K562 treated with DMSO at 1 percent for 4 hours (cell line): Measurements from ENCODE around the gene ANKRD24. TPM values are rescaled to one million over a fixed set of nuclear protein-coding genes. Genes with fewer than 3 reads are reported as not detected.

Experiments
- total RNA-seq: library from RNA; unstranded; fragments of 300-600 nt; gene quantifications from 2 replicates; pipeline ENCODE4 v1.2.3, GENCODE V29; 2022; ENCODE audit not compliant: insufficient read depth

Gene ANKRD24
- 0.24 and 0.30 TPM in 2 replicates for total RNA-seq

DNA sequence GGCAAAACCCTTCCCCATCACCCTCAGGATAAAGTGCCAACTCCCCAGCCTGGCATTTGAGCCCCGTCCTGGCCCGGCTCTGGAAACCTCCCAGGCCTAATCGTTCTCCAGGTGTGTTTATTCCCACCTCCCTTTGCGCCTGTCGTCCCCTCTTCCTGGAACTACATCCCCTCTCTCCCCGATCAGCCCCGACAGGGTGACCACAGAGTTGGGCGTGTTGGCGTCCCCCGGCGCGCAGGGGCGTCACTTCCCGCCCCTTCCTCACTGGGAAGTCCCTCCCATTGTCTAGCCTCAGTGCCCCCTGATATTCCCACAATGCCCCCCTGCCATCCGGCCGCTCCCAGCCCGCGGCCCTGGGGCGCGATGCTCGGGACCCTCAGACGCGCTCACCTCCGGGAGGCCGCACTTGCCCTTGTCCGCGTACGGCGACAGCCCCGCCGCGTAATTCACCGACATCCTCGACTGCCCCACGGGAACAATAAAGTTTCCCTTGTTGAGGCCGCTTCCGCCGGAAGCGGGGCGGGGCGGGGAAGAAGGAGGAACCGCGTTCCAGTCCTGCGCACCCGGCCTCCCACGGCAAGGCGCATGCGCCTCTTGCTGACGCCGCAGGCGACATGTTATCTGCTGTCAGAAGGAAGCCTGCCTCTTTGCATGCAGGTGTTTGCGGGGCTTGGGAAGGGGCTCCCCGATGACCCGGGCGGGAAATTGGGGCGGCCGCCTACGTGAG, at the start of gene ANKRD24, which contains the start of gene SIRT6:
Gene ANKRD24, plus strand, starts transcription at position 606 of the 727 bp plus-strand sequence. CDS start 3,737 bp downstream, outside the sequence.
Gene SIRT6, minus strand, starts transcription at position 480 of the 727 bp plus-strand sequence. Its CDS starts 24 bp downstream, at position 456.

DNA sequence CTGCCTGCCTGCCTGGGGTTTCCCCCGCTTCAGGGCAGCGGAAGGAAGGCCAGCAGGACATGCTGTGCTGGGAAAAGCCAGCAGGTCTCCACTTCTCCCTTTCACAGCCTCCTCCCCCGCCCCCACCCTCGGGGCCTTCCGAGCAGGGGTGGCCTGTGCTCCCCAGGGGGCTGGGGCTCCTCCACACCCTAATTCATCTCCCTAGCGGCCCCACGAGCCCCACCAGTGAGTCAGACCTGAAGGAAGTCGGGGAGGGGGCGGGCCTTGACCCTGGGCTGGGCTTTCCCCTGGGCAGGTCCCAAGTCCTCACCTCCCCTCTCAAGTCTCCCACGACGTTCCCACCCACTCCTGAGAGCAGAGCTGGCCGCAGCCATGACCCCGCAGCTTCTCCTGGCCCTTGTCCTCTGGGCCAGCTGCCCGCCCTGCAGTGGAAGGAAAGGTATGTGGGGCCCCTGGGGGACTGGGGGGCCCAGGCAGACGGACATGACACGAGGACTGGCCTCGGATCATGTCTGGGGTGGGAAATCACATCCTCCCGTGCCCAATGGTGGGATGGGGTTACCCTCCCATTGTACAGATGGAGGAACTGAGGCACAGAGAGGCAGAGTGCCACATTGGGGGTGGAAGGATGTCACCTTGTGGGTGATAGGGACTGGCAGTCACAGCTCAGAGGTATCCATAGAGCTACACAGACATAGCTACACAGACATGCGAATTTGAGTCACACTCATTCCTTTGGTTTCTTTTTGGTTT, 46.9 kb downstream of the ANKRD24 start, which contains the start of gene EBI3:
Gene EBI3, plus strand, starts transcription at position 345 of the 753 bp plus-strand sequence. Its CDS starts 28 bp downstream, at position 373.

DNA sequence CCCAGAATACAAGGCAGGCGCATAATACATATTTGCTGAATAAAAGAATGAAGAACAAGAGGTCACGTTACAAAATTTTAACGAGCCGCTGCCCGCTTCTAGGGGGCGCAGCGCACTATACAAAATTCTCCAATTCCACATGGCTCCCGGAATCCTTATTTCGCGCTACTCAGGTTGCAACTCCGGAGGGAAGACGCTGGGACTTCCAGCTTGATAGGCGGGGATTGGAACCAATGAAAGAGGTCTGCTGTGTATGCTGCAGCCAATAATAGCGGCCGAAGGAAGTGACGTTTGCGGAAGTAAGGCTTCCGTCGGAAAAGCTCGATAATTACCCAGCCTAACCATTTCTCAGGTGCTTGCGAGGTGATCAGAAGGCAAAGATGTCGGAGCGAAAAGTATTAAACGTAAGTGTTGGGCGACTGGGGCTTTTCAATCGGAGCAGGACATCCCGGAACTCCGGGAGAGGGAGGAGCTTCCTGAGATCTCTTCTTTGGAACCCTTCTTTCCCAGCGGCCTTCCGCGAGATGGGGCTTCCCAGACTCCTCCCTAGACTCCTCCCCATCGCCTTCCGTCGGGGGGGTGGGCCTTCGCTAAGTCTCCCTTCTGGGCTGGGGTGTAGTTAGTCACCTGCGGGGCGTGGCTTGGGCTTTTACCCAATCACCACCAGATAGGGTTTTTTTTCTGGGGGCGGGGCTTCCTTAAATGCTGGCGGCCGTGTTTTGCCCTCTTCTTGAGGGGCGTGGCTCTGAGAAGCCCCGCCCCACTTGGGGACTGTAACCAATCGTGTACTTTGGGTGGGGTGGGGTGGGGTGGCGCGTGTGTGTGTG, 64.5 kb downstream of the ANKRD24 start, which contains the start of gene YJU2:
Gene YJU2, plus strand, starts transcription at position 314 of the 827 bp plus-strand sequence. Its CDS starts 67 bp downstream, at position 381.

Other genes starting within 250 kb of the ANKRD24 start
- gene NMRK2, start 249.6 kb upstream of the ANKRD24 start, total RNA-seq: not detected in 2 replicates
- gene DAPK3, start 211.6 kb upstream of the ANKRD24 start, total RNA-seq: 76.1 and 81.5 TPM in 2 replicates
- gene EEF2, start 197.2 kb upstream of the ANKRD24 start, total RNA-seq: 4,944 and 4,992 TPM in 2 replicates
- gene PIAS4, start 175.0 kb upstream of the ANKRD24 start, total RNA-seq: 26.0 and 30.6 TPM in 2 replicates
- 20.1 and 27.7 TPM in 2 replicates for gene ZBTB7A, start 115.8 kb upstream of the ANKRD24 start, total RNA-seq
- 283 and 292 TPM in 2 replicates for gene MAP2K2, start 58.6 kb upstream of the ANKRD24 start, total RNA-seq
- not detected in 2 replicates for gene CREB3L3, start 29.1 kb upstream of the ANKRD24 start, total RNA-seq
- 30.7 and 40.3 TPM in 2 replicates for gene SIRT6, start 126 bp upstream of the ANKRD24 start, total RNA-seq
- gene EBI3, start 46.8 kb downstream of the ANKRD24 start, total RNA-seq: 0.85 TPM in 1 of 2 replicates, not detected in the other
- 25.6 and 27.0 TPM in 2 replicates for gene YJU2, start 64.4 kb downstream of the ANKRD24 start, total RNA-seq
- 0.55 and 1.1 TPM in 2 replicates for gene SHD, start 96.6 kb downstream of the ANKRD24 start, total RNA-seq
- gene TMIGD2, start 119.7 kb downstream of the ANKRD24 start, total RNA-seq: not detected in 2 replicates
- gene FSD1, start 121.9 kb downstream of the ANKRD24 start, total RNA-seq: 0.74 and 0.93 TPM in 2 replicates
- 0.70 and 0.85 TPM in 2 replicates for gene STAP2, start 156.1 kb downstream of the ANKRD24 start, total RNA-seq
- 12.9 and 15.1 TPM in 2 replicates for gene MPND, start 160.9 kb downstream of the ANKRD24 start, total RNA-seq
- gene SH3GL1, start 217.9 kb downstream of the ANKRD24 start, total RNA-seq: 77.3 and 84.6 TPM in 2 replicates
- 58.3 and 66.5 TPM in 2 replicates for gene CHAF1A, start 220.0 kb downstream of the ANKRD24 start, total RNA-seq